Subcutaneous abdominal adipose tissue (tissue), 5 donors: ENCODE results near the gene BLACAT1.

ENCODE experiments used
- H3K27ac ChIP-seq: one replicate; pipeline ENCODE4 v1.7.0; 2013; ENCODE audit warnings: low read depth, mild to moderate bottlenecking, inconsistent platforms, low read length, moderate library complexity
- H3K27me3 ChIP-seq, 5 donors: one replicate each; pipeline ENCODE4 v1.7.0; 2013; ENCODE audit warnings: low read length in 5 of 5, inconsistent platforms in 1 of 5; ENCODE audit not compliant: control insufficient read depth in 5 of 5, insufficient read depth in 4 of 5
- H3K36me3 ChIP-seq, 5 donors: one replicate each; pipeline ENCODE4 v1.7.0; 2013; ENCODE audit warnings: low read length in 5 of 5; ENCODE audit not compliant: control insufficient read depth in 5 of 5, insufficient read depth in 5 of 5
- H3K4me1 ChIP-seq, 5 donors: one replicate each; pipeline ENCODE4 v1.7.0; 2013; ENCODE audit warnings: low read length in 5 of 5, mild to moderate bottlenecking in 3 of 5, moderate library complexity in 1 of 5; ENCODE audit not compliant: control insufficient read depth in 5 of 5, insufficient read depth in 5 of 5
- H3K4me3 ChIP-seq, 5 donors: one replicate each; pipeline ENCODE4 v1.7.0; 2013; ENCODE audit warnings: low read length in 5 of 5, low read depth in 1 of 5
- H3K9ac ChIP-seq, 5 donors: one replicate each; pipeline ENCODE4 v1.7.0; 2013; ENCODE audit warnings: low read length in 5 of 5, mild to moderate bottlenecking in 4 of 5, moderate library complexity in 3 of 5
- H3K9me3 ChIP-seq, 5 donors: one replicate each; pipeline ENCODE4 v1.7.0; 2013; ENCODE audit warnings: low read length in 5 of 5; ENCODE audit not compliant: control insufficient read depth in 5 of 5
- donor health status: healthy.
- donor health status: healthy.
- donor health status: healthy.
- donor health status: healthy.
- donor health status: healthy.

Gene BLACAT1

GRCh38 chr1:205443585-205444299, 12.1 kb downstream of the BLACAT1 start:
- H3K9me3 ChIP-seq: no peaks in the 10 kb centered on the region
- H3K27me3 ChIP-seq: peaks cover 5 to 17% (median 13%) of the 10 kb centered on the region in 5 donors
- H3K9ac ChIP-seq: no peak overlapping the region
- no peak overlapping the region for H3K4me3 ChIP-seq
- H3K4me1 ChIP-seq: peaks cover 6 to 66% (median 53%) of the 10 kb centered on the region in 5 donors
- no peak overlapping the region for H3K27ac ChIP-seq
- no peaks in the 10 kb centered on the region for H3K36me3 ChIP-seq

GRCh38 chr1:205442051-205442725, 13.7 kb downstream of the BLACAT1 start:
- Histone ChIP-seq H3K4me1 (peaks cover 6 to 64% (median 56%) of the 10 kb centered on the region in 5 donors), H3K27me3 (peaks cover 2 to 16% (median 14%) of the 10 kb centered on the region in 5 donors), H3K36me3 (no peaks in the 10 kb centered on the region), H3K9me3 (no peaks in the 10 kb centered on the region), H3K27ac (no peak overlapping the region), H3K4me3 (no peak overlapping the region), H3K9ac (no peak overlapping the region)

GRCh38 chr1:205441716-205442050, 14.2 kb downstream of the BLACAT1 start:
- Histone ChIP-seq H3K4me1 (peaks cover 6 to 62% (median 53%) of the 10 kb centered on the region in 5 donors), H3K27ac (no peak overlapping the region), H3K9ac (no peak overlapping the region)

GRCh38 chr1:205441318-205441633, 14.6 kb downstream of the BLACAT1 start:
- Histone ChIP-seq H3K27ac (no peak overlapping the region), H3K4me3 (no peak overlapping the region), H3K36me3 (no peaks in the 10 kb centered on the region), H3K9ac (no peak overlapping the region), H3K4me1 (peaks cover 6 to 58% (median 49%) of the 10 kb centered on the region in 5 donors), H3K27me3 (peaks cover 6 to 24% (median 14%) of the 10 kb centered on the region in 5 donors), H3K9me3 (no peaks in the 10 kb centered on the region)

More at GRCh38 chr1:205441716-205442050, 14.2 kb downstream of the BLACAT1 start:
- no peak overlapping the region for H3K4me3 ChIP-seq
- no peaks in the 10 kb centered on the region for H3K9me3 ChIP-seq
- no peaks in the 10 kb centered on the region for H3K36me3 ChIP-seq
- H3K27me3 ChIP-seq: peaks cover 6 to 21% (median 14%) of the 10 kb centered on the region in 5 donors

GRCh38 chr1:205440476-205441317, 15.1 kb downstream of the BLACAT1 start:
- Histone ChIP-seq H3K9me3 (no peaks in the 10 kb centered on the region), H3K36me3 (no peaks in the 10 kb centered on the region), H3K4me1 (peaks cover 6 to 57% (median 49%) of the 10 kb centered on the region in 5 donors), H3K4me3 (peak overlapping the region in 2 of 5 donors; percentile 32 to 37), H3K27me3 (peaks cover 6 to 30% (median 14%) of the 10 kb centered on the region in 5 donors), H3K9ac (no peak overlapping the region), H3K27ac (no peak overlapping the region)

- Histone ChIP-seq H3K4me3 (no peak overlapping the region), H3K4me1 (peaks cover 6 to 51% (median 44%) of the 10 kb centered on the region in 5 donors), H3K9ac (no peak overlapping the region), H3K27ac (no peak overlapping the region), H3K36me3 (no peaks in the 10 kb centered on the region), H3K27me3 (peaks cover 6 to 35% (median 15%) of the 10 kb centered on the region in 5 donors), H3K9me3 (no peaks in the 10 kb centered on the region)
Observed at GRCh38 chr1:205440121-205440475, 15.7 kb downstream of the BLACAT1 start.

- peaks cover 10 to 42% (median 21%) of the 10 kb centered on the region in 5 donors for H3K27me3 ChIP-seq
- no peaks in the 10 kb centered on the region for H3K9me3 ChIP-seq
- peak overlapping the region in 3 of 5 donors; percentile 13 to 33 (median 20) for H3K4me3 ChIP-seq
- H3K36me3 ChIP-seq: no peaks in the 10 kb centered on the region
- H3K4me1 ChIP-seq: peaks cover 3 to 48% (median 35%) of the 10 kb centered on the region in 5 donors
- H3K27ac ChIP-seq: no peak overlapping the region
- H3K9ac ChIP-seq: no peak overlapping the region
Observed at GRCh38 chr1:205438213-205439158, 17.4 kb downstream of the BLACAT1 start.

- Histone ChIP-seq H3K27me3 (peaks cover 10 to 42% (median 21%) of the 10 kb centered on the region in 5 donors), H3K4me1 (peaks cover 3 to 48% (median 35%) of the 10 kb centered on the region in 5 donors), H3K9ac (no peak overlapping the region), H3K36me3 (no peaks in the 10 kb centered on the region), H3K9me3 (no peaks in the 10 kb centered on the region), H3K4me3 (no peak overlapping the region), H3K27ac (no peak overlapping the region)
Observed at GRCh38 chr1:205437570-205437969, 18.3 kb downstream of the BLACAT1 start.

- peaks cover 3 to 47% (median 35%) of the 10 kb centered on the region in 5 donors for H3K4me1 ChIP-seq
Observed at GRCh38 chr1:205436776-205437410, 19.0 kb downstream of the BLACAT1 start.

More at GRCh38 chr1:205436776-205437410, 19.0 kb downstream of the BLACAT1 start:
- Histone ChIP-seq H3K27me3 (peaks cover 14 to 47% (median 21%) of the 10 kb centered on the region in 5 donors), H3K4me3 (no peak overlapping the region), H3K36me3 (no peaks in the 10 kb centered on the region), H3K27ac (no peak overlapping the region), H3K9me3 (no peaks in the 10 kb centered on the region), H3K9ac (no peak overlapping the region)
